NCI-H1930 (cell line): Measurements from ENCODE around the gene IL18R1.

Experiments used
- DNase-seq, 2 experiments: peaks; one replicate each; lab custom pipeline; 2025; lab: John Stamatoyannopoulos, UW

Gene IL18R1

GRCh38 chr2:102345329-102345920, 10.2 kb upstream of the IL18R1 start:
- no peak for DNase-seq

GRCh38 chr2:102346381-102347130, 9.0 kb upstream of the IL18R1 start:
- no peak for DNase-seq

DNA sequence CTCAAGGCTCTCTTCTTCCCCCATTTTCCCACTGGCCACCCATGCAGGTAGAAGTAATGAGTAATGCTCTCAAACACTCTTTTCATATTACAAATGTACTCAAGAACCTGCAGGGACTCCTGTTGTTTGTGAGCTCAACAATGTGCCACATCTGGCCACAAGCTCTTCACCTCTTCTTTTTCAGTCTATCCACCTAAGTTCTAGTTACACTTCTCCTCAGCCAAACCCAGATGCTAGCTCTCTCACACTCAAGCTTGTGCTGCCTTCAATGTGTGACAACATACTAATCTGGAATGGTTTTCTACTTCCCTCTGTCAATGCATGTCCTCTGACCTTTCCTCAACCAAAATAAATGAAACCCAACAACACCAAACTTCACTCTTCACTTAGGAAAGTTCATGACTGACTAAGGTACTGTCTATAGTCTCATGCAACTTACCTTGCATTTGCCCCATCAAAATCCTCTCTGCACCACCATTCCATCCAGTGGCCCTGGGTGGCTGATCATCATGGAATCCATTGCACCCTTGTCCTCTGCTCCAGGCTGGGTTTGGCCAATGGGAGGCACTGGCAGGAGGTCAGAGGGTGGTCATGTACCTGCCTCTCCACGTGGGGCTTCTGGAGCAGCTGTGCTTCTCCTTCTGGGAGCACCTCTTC, 5.3 kb upstream of the IL18R1 start:
- no peak for DNase-seq

GRCh38 chr2:102356381-102356712, 751 bp downstream of the IL18R1 start:
- DNase-seq: no peak

GRCh38 chr2:102356741-102357140, 1.1 kb downstream of the IL18R1 start:
- no peak for DNase-seq

GRCh38 chr2:102357937-102358336, 2.3 kb downstream of the IL18R1 start:
- DNase-seq: no peak

DNA sequence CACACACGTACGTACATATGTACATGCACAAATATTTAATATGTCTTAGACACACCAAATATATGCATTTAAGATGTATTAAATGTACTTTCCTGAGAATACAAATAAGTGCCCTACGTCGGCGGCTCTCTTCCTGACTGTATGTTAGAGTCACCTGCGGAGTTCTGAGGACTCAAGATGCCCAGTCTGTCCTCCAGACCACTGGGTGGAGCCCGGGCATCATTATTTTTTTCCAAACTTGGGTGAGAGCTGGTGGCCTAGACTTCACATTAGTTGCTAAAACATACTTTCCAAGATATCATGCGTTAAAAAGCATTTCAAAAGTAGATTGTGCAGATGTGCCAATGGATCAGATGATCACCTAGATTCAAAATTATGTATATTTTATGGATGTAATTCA, 2.9 kb downstream of the IL18R1 start:
- no peak for DNase-seq

DNA sequence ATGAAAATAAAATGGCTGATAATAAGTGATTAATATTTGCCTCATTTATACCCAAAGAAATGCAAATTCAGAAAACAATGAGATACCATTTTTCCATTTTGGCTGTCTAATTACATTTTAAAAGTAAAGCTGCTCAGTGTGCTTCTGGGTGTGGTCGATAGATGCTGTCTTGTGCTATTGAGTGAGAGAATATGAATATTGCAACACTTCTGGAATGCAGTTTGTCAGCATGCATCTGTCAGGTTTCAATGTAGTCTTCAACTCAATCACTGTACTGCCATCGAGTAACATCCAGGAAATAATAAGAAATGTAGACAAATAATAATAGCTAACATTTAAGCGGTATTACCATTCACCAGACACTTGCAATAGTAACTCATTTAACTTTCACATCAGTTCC, 3.9 kb downstream of the IL18R1 start:
- DNase-seq: no peak

- DNase-seq: no peak
Measured at GRCh38 chr2:102361632-102362241, 6.1 kb downstream of the IL18R1 start.

DNA sequence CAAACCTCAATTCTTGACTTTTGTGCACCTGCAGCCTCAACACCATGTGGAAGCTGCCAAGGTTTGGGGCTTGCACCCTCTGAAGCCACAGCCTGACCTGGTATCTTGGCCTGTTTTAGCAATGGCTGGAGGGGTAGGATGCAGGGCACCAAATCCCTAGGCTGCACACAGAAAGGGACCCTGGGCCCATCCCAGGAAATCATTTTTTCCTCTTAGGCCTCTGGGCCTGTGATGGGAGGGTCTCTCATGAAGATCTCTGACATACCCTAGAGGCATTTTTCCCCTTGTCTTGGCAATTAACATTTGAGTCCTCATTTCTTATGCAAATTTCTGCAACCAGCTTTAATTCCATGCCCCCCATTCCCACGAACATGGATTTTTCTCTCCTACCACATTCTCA, 10.2 kb downstream of the IL18R1 start:
- DNase-seq: no peak

DNA sequence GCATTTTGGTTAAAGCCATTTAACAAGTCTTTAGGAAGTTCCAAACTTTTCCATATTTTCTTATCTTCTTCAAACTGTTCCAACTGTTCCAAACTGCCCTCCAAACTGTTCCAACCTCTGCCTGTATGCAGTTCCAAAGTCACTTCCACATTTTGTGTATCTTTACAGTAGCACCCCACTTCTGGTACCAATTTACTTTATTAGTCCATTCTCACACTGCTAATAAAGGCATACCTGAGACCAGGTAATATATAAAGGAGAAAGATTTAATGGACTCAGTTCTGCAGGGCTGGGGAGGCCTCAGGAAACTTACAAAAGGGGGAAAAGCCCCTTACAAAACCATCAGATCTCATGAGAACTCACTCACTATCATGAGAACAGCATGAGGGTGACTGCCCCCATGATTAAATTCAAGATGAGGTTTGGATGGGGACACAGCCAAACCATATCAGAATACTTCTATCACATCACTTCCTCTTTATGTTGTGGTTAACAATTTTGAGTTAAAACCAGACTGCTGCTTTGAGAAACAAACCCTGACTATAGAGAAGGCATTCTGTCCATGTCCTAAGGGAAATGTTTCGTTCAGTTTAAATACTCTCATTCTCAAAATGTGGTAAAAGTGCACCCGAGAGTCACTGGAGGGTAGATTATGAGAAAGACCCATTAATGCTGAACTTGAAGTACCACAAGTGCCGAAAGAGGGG, 11.0 kb downstream of the IL18R1 start:
- DNase-seq: no peak

GRCh38 chr2:102367331-102367971, 11.9 kb downstream of the IL18R1 start:
- DNase-seq: no peak

GRCh38 chr2:102368461-102369109, 13.0 kb downstream of the IL18R1 start:
- no peak for DNase-seq

- no peak for DNase-seq
Measured at GRCh38 chr2:102369866-102370265, 14.3 kb downstream of the IL18R1 start.

DNA sequence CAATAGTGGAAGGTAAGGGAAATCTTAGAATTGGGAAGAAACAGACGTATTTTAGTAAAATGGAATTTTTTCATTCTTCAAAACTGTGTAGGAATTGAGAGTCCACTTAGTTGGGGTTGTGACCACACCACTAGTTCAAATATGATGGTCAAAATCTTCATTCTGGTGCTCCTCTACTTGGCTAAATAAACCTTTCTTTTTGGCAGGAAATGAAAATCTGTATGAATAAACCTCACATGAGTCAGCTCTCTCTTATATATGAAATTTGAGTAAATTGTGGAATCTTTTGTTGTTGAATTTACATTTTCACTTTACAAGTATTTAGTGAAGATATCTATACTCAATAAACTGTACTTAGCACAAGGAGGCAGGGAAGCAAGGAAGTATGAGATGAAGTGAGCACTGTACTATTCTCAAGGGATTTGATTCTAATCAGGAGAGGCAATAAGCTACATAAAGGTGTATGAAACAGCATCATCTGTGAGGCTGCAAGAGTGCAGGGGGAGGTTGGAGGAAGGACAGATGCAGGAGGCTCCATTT, 20.5 kb downstream of the IL18R1 start:
- DNase-seq: no peak

- DNase-seq: no peak
Measured at GRCh38 chr2:102383722-102384121, 28.1 kb downstream of the IL18R1 start.

DNA sequence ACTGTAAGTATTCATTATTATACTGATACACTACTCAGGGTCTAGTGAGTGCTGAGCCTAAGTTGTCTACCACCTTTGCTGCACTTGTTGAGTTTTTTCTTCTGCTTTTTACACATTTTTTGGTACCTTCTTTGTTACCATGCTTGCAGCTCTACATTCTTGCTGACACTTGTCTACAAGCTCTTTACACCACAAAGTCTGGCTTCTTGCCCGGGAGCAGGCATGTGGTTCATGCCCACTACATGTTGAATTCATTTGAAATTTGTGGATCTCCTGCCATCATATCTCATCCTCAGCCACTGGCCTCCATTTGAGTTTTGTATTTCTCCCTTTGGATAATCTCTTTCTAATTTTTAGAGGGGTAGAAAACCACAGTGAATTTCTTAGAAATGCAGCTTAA, 29.9 kb downstream of the IL18R1 start:
- DNase-seq: no peak

GRCh38 chr2:102386004-102386403, 30.4 kb downstream of the IL18R1 start:
- no peak for DNase-seq

DNA sequence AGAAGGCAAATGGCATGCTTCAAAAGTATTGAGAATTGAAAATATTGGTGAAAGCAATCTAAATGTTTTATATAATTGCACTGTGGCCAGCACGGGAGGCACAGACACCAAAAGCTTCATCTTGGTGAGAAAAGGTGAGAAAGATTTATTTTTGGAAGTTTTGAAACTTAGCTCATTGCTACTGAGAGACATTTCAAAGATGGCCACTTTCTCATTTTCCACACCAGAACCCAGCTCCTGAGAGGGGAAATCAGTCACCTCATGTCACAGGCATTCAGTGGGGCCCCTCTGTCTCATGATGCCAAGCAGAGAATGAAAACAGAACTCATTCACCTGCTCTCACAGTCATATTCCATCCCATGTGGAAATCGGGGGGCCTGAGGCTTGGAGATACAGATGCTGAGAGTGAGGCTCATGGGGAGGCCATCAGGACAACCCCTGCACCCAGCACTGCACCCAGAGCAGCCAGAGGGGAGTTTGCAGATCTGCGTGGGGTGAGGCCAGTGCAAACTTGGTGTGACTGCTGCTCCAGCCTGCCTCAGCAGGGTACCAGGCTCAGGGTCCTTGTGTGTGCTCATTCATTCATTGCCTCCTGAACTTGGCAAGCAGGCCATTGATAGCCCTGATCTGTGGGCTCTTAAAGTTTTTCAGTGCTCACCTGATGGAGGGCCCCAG, 31.4 kb downstream of the IL18R1 start:
- no peak for DNase-seq

DNA sequence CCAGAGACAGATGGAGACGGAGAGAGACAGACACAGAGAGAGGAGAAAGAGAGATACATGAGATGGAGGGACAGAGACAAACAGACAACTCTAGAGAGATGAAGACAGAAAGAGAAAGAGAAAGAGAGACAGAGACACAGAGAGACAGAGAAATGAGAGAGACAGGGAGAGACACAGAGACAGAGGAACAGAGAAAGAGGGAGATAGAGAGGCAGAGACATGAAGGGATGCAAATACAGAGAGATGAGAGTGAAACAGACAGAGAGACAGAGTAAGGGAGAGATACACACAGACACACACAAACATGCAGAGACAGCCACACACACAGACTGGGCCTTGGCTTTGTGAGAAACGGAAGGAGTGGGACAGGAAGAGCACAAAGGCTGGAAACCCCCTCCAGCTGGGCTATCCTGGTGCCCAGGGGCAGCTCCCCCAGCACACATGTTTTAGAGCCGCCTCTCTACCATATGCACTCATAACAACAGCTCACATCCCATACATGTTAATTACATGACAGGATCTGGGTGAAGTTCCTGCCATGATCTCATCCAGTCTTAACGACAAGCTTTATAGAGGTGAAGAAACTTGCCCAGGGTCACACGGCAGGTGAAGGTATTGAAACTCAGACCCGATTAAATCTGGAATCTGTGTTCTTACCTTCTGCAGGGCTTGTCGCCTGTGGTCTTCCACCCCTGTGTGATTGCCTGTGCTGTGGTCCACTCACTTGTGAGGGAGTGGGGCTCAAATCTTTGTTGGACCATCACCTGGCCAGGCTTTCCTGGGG, 32.4 kb downstream of the IL18R1 start:
- no peak for DNase-seq
